Lung (tissue), 12 donors: ENCODE data around the gene CYP20A1. TPM values are rescaled to one million over a fixed set of nuclear protein-coding genes. Genes with fewer than 3 reads are reported as not detected.

Experiments used
- ATAC-seq: fragments of 200-7000 bp; cut with Tn5 transposase; one replicate; pipeline ENCODE4 v1.9.1; 2020; ENCODE audit warnings: moderate number of reproducible peaks; ENCODE audit not compliant: insufficient read depth, low FRiP score
- DNase-seq, 3 donors: peaks; one replicate each; pipeline ENCODE4 v3.0.0-alpha.2; 2013 to 2017
- H3K27ac ChIP-seq, 2 donors: one replicate each; pipeline ENCODE4 v1.5.1; 2013; ENCODE audit warnings: mild to moderate bottlenecking in 2 of 2, moderate library complexity in 2 of 2, control low read depth in 1 of 2, inconsistent platforms in 1 of 2, low read depth in 1 of 2, low read length in 1 of 2
- H3K27me3 ChIP-seq, 3 donors: one replicate each; pipeline ENCODE4 v1.5.1; 2013; ENCODE audit warnings: low read length in 2 of 3; ENCODE audit not compliant: control insufficient read depth in 3 of 3, insufficient read depth in 3 of 3
- H3K36me3 ChIP-seq, 4 donors: one replicate each; pipeline ENCODE4 v1.5.1; 2013; ENCODE audit warnings: low read length in 4 of 4, mild to moderate bottlenecking in 1 of 4, moderate library complexity in 1 of 4; ENCODE audit not compliant: control insufficient read depth in 4 of 4, insufficient read depth in 4 of 4
- H3K4me1 ChIP-seq, 5 donors: one replicate each; pipeline ENCODE4 v1.5.1; 2013; ENCODE audit warnings: low read length in 5 of 5, mild to moderate bottlenecking in 2 of 5, moderate library complexity in 1 of 5; ENCODE audit not compliant: control insufficient read depth in 5 of 5, insufficient read depth in 5 of 5
- H3K4me3 ChIP-seq: one replicate; pipeline ENCODE4 v1.5.1; 2013; ENCODE audit warnings: mild to moderate bottlenecking, control low read depth, moderate library complexity
- H3K9ac ChIP-seq, 2 donors: one replicate each; pipeline ENCODE4 v1.5.1; 2013; ENCODE audit warnings: low read length in 2 of 2, control low read depth in 1 of 2; ENCODE audit not compliant: insufficient read depth in 1 of 2
- H3K9me3 ChIP-seq, 4 donors: one replicate each; pipeline ENCODE4 v1.5.1; 2013; ENCODE audit warnings: low read length in 3 of 4, mild to moderate bottlenecking in 1 of 4, moderate library complexity in 1 of 4; ENCODE audit not compliant: control insufficient read depth in 4 of 4, insufficient read depth in 3 of 4
- WGBS, 2 donors: extraction: QIAGEN DNeasy Blood & Tissue Kit; methylation state at CpG; one replicate each; pipeline ENCODE4 v1.1.7; 2013; 5-methylcytosine and 5-hydroxymethylcytosine counted together
- polyA plus RNA-seq, 2 donors: library from polyadenylated mRNA; stranded (reverse); fragments of 200-250 nt; gene quantifications; one replicate each; pipeline ENCODE4 v1.2.1, GENCODE V29; 2013
- total RNA-seq, 2 donors: library from RNA; depleted of rRNA in 1 of 2; stranded (reverse); fragments of >200 nt in 1 of 2; gene quantifications; one replicate each; pipeline ENCODE4 v1.2.1, GENCODE V29; 2014 to 2021
- TF ChIP-seq, protein P1 (sequence below): IDR thresholded peaks from 2 replicates; pipeline ENCODE4 v1.5.1; 2012; ENCODE audit warnings: mild to moderate bottlenecking; ENCODE audit errors: control extremely low read depth, extremely low read depth
- donor health status: control.
- donor health status: control.
- donor health status: Bipolar disorder and iron deficiency.
- donor health status: healthy.
- donor health status: DM: yes; HTN: yes; CAD: no.

The CYP20A1 gene
- total and polyA plus RNA-seq, 4 donors: 10.9 to 31.5 (median 21.0) TPM

DNA sequence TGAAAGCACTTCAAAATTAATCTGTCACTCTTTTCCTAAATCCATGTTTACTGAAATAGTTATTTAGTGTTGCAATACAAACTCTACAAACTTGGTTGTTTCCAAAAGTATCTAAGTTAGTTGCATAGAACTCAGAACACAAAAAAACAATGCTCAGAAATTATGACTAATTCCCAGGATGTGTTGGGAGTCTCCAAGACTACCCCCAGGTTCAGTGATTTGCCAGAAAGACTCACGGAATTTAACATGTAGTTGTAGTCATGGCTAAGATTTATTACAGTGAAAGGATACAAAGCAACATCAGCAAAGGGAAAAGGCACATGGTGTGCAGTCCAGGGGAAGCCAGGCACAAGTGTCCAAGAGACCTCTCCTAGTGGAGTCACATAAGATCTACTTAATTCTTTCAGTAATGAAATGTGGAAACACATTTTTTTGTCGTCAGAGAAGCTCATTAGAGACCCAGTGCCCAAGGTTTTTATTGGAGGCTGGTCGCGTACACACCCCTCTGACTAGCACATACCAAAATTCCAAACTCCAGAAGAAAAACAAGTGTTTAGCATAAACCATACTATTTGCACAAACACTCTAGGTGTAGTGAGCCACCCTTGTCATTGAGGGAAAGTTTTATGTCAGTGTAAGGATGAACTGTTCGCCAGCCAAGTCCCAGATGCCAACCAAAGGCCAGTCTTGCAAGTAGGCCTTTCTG lies 43.3 kb upstream of the CYP20A1 start:
- DNase-seq: no peak
- Histone ChIP-seq H3K27me3 (no peaks in the 10 kb centered on the region), H3K27ac (no peak overlapping the region), H3K9ac (no peak overlapping the region), H3K4me1 (no peaks in the 10 kb centered on the region), H3K36me3 (peaks cover 6 to 21% (median 12%) of the 10 kb centered on the region in 4 donors), H3K9me3 (no peaks in the 10 kb centered on the region), H3K4me3 (no peak overlapping the region)
- ATAC-seq: no peak
- TF ChIP-seq, protein P1, sequence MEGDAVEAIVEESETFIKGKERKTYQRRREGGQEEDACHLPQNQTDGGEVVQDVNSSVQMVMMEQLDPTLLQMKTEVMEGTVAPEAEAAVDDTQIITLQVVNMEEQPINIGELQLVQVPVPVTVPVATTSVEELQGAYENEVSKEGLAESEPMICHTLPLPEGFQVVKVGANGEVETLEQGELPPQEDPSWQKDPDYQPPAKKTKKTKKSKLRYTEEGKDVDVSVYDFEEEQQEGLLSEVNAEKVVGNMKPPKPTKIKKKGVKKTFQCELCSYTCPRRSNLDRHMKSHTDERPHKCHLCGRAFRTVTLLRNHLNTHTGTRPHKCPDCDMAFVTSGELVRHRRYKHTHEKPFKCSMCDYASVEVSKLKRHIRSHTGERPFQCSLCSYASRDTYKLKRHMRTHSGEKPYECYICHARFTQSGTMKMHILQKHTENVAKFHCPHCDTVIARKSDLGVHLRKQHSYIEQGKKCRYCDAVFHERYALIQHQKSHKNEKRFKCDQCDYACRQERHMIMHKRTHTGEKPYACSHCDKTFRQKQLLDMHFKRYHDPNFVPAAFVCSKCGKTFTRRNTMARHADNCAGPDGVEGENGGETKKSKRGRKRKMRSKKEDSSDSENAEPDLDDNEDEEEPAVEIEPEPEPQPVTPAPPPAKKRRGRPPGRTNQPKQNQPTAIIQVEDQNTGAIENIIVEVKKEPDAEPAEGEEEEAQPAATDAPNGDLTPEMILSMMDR: no peak
- 95% methylated on average over 5 of the region's 5 CpGs for WGBS, 2 donors

DNA sequence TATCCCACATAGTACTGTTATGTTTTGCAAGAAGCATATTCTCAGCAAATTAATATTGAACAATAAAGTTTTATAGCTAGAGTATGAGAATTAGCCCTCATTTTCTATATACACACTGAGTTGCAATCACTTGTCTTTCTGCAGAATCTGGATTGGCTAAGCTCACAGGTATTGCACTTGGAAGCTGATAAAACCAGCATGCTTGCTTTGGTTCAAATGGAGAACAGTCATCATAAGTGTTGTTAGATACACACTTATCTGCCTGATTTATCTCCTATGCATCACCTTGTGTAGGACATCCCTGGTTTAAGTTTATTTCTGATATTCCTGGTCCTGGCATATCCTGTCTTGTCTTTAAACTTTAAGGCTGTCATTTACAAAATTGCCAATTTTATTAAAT lies 38.0 kb upstream of the CYP20A1 start:
- TF ChIP-seq, protein P1: no peak
- no peak overlapping the region for H3K9ac ChIP-seq
- no peaks in the 10 kb centered on the region for H3K9me3 ChIP-seq
- no peak for ATAC-seq
- no peak for DNase-seq
- no peak overlapping the region for H3K4me3 ChIP-seq
- H3K36me3 ChIP-seq: peaks cover 2 to 17% (median 8%) of the 10 kb centered on the region in 4 donors
- H3K4me1 ChIP-seq: no peaks in the 10 kb centered on the region
- no peaks in the 10 kb centered on the region for H3K27me3 ChIP-seq
- no peak overlapping the region for H3K27ac ChIP-seq

- Histone ChIP-seq H3K27me3 (no peaks in the 10 kb centered on the region), H3K4me1 (no peaks in the 10 kb centered on the region), H3K4me3 (no peak overlapping the region), H3K36me3 (peaks cover 4 to 14% (median 7%) of the 10 kb centered on the region in 4 donors), H3K27ac (no peak overlapping the region), H3K9me3 (no peaks in the 10 kb centered on the region), H3K9ac (no peak overlapping the region)
- DNase-seq (no peak), ATAC-seq (no peak)
- WGBS, 2 donors: 90 to 95% methylated on average over 5 of the region's 5 CpGs
- TF ChIP-seq, protein P1: no peak
Measured at GRCh38 chr2:203201426-203201825, 37.4 kb upstream of the CYP20A1 start.

DNA sequence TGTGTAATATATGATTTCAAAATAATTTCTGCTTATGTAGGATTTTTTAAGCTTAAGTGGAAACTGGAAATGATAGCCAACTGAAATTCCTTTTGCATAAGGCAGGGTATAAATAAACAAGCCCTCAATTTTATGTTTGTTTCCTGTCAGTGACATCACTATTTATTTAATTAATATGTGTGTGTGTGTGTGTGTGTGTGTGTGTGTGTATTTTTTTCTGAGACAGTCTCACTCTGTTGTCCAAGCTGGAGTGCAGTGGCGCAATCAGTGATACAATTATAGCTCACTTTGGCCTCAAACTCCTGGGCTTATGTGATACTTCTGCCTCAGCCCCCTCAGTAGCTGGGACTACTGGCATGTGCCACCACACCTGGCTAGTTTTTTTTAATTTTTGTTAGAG lies 29.3 kb upstream of the CYP20A1 start:
- Histone ChIP-seq H3K9me3 (no peaks in the 10 kb centered on the region), H3K27me3 (no peaks in the 10 kb centered on the region), H3K4me1 (no peaks in the 10 kb centered on the region), H3K4me3 (no peak overlapping the region), H3K9ac (no peak overlapping the region), H3K36me3 (peaks cover 2 to 19% (median 4%) of the 10 kb centered on the region in 4 donors), H3K27ac (peak overlapping the region in 1 of 2 donors; percentile 33)
- ATAC-seq: no peak
- TF ChIP-seq, protein P1: no peak
- WGBS, 2 donors: 76 to 86% methylated on average over 1 of the region's 1 CpG
- DNase-seq: peak in 2 of 3 donors; percentile 2 to 42
